COLO829 (cell line): ENCODE data around the gene TYW5.
A peak's percentile ranks its signal among the peaks of the same experiment; 100 is the strongest.

Source experiments
- DNase-seq: peaks from one replicate; pipeline ENCODE4 v3.0.0; 2012; ENCODE audit warnings: low spot score

TYW5 gene

GRCh38 chr2:199973703-199974102 is 18.4 kb upstream of the TYW5 start:
- peak; percentile 54 for DNase-seq

GRCh38 chr2:199972088-199972626 is 16.9 kb upstream of the TYW5 start:
- DNase-seq: no peak

- no peak for DNase-seq
These were observed 12.8 kb upstream of the TYW5 start for GRCh38 chr2:199968126-199968525.

- DNase-seq: no peak
These were observed 11.7 kb upstream of the TYW5 start for GRCh38 chr2:199966976-199967375.

GRCh38 chr2:199966405-199966804 is 11.1 kb upstream of the TYW5 start:
- peak; percentile 8 for DNase-seq

GRCh38 chr2:199962203-199962602 is 6.9 kb upstream of the TYW5 start:
- no peak for DNase-seq

- no peak for DNase-seq
These were observed 2.7 kb upstream of the TYW5 start for GRCh38 chr2:199958014-199958413.

GRCh38 chr2:199956062-199956380 is 730 bp upstream of the TYW5 start:
- no peak for DNase-seq

- peak; percentile 61 for DNase-seq
These were observed 318 bp downstream of the TYW5 start for GRCh38 chr2:199955007-199955338.

- DNase-seq: no peak
These were observed 4.3 kb downstream of the TYW5 start for GRCh38 chr2:199951023-199951422.

GRCh38 chr2:199950396-199950795 is 4.9 kb downstream of the TYW5 start:
- no peak for DNase-seq

- DNase-seq: peak; percentile 15
These were observed 8.5 kb downstream of the TYW5 start for GRCh38 chr2:199946836-199947235.

GRCh38 chr2:199946196-199946595 is 9.1 kb downstream of the TYW5 start:
- DNase-seq: peak; percentile 54

GRCh38 chr2:199943373-199943772 is 11.9 kb downstream of the TYW5 start:
- no peak for DNase-seq

GRCh38 chr2:199940373-199940772 is 14.9 kb downstream of the TYW5 start:
- no peak for DNase-seq

GRCh38 chr2:199936554-199936953 is 18.7 kb downstream of the TYW5 start:
- DNase-seq: no peak

GRCh38 chr2:199933466-199933865 is 21.8 kb downstream of the TYW5 start:
- DNase-seq: peak; percentile 39

GRCh38 chr2:199932312-199932855 is 22.9 kb downstream of the TYW5 start:
- no peak for DNase-seq

GRCh38 chr2:199929262-199929661 is 26.0 kb downstream of the TYW5 start:
- no peak for DNase-seq

- DNase-seq: no peak
These were observed 26.7 kb downstream of the TYW5 start for GRCh38 chr2:199928626-199929025.

GRCh38 chr2:199928226-199928625 is 27.1 kb downstream of the TYW5 start:
- DNase-seq: no peak

- DNase-seq: no peak
These were observed 28.5 kb downstream of the TYW5 start for GRCh38 chr2:199926806-199927205.

- no peak for DNase-seq
These were observed 31.4 kb downstream of the TYW5 start for GRCh38 chr2:199923924-199924323.

GRCh38 chr2:199922856-199923255 is 32.4 kb downstream of the TYW5 start:
- DNase-seq: peak; percentile 8

- no peak for DNase-seq
These were observed 38.3 kb downstream of the TYW5 start for GRCh38 chr2:199916980-199917379.
